PC-3 (cell line): Measurements from ENCODE around the gene GSTM3. TPM values are rescaled to one million over a fixed set of nuclear protein-coding genes. Genes with fewer than 3 reads are reported as not detected.

Experiments used
- ATAC-seq: fragments of 200-7000 bp; cut with Tn5 transposase; 2 replicates; pipeline ENCODE4 v1.9.1; 2020; ENCODE audit warnings: mild to moderate bottlenecking, moderate library complexity
- BruUV-seq: library from RNA; stranded (reverse); fragments of 400-500 nt; replicated peaks from 2 replicates; lab custom pipeline; 2021; lab: Mats Ljungman, UMichigan
- CTCF ChIA-PET: fragments of 300-600 bp; sonication (Branson Sonifier 250); formaldehyde crosslinking; loops from one replicate; lab custom pipeline; 2022; ENCODE audit warnings: antibody characterized with exemption; lab: Charles Lee
- POLR2A ChIA-PET: fragments of 300-600 bp; sonication (Branson Sonifier 250); formaldehyde crosslinking; loops from one replicate; lab custom pipeline; 2022; ENCODE audit warnings: antibody characterized with exemption; ENCODE audit not compliant: unreplicated experiment; lab: Charles Lee
- DNase-seq: peaks from one replicate; pipeline ENCODE4 v3.0.0-alpha.2; 2015
- H2AFZ ChIP-seq: fragments of 300-600 bp; sonication (generic); 2 replicates; pipeline ENCODE4 v1.6.0; 2016; ENCODE audit warnings: antibody characterized with exemption, low read length
- H3F3A ChIP-seq: fragments of 300-600 bp; sonication (generic); one replicate; pipeline ENCODE4 v1.6.0; 2017; ENCODE audit warnings: antibody characterized with exemption, low read length, control low read depth, mild to moderate bottlenecking; ENCODE audit not compliant: unreplicated experiment
- H3K27ac ChIP-seq: fragments of 300-600 bp; sonication (generic); 2 replicates; pipeline ENCODE4 v1.5.1; 2016; ENCODE audit warnings: mild to moderate bottlenecking, low read length
- H3K27me3 ChIP-seq: fragments of 300-600 bp; sonication (generic); 2 replicates; pipeline ENCODE4 v1.6.1; 2016; ENCODE audit warnings: low read length, mixed read lengths
- H3K36me3 ChIP-seq: fragments of 300-600 bp; sonication (generic); 2 replicates; pipeline ENCODE4 v1.6.1; 2016; ENCODE audit warnings: low read depth, mixed run types, low read length, mixed read lengths
- H3K4me1 ChIP-seq: fragments of 300-600 bp; sonication (generic); 2 replicates; pipeline ENCODE4 v1.5.1; 2016; ENCODE audit warnings: low read length; ENCODE audit not compliant: insufficient read depth
- H3K4me2 ChIP-seq: fragments of 300-600 bp; sonication (generic); 2 replicates; pipeline ENCODE4 v1.6.0; 2016; ENCODE audit warnings: low read length
- H3K4me3 ChIP-seq: fragments of 300-600 bp; sonication (generic); 2 replicates; pipeline ENCODE4 v1.5.1; 2016; ENCODE audit warnings: mild to moderate bottlenecking, low read length, mixed read lengths
- H3K79me2 ChIP-seq: fragments of 300-600 bp; sonication (generic); 2 replicates; pipeline ENCODE4 v1.6.1; 2017; ENCODE audit warnings: low read length, mixed read lengths
- H3K9ac ChIP-seq: fragments of 300-600 bp; sonication (generic); 2 replicates; pipeline ENCODE4 v1.6.0; 2016; ENCODE audit warnings: mild to moderate bottlenecking, low read length
- H3K9me2 ChIP-seq: fragments of 300-600 bp; sonication (generic); replicated peaks from 2 replicates; pipeline ENCODE4 v1.6.1; 2016; ENCODE audit warnings: mixed run types, low read length, mixed read lengths
- H3K9me3 ChIP-seq: fragments of 300-600 bp; sonication (generic); 2 replicates; pipeline ENCODE4 v1.6.1; 2016; ENCODE audit warnings: low read length, mixed read lengths
- H4K20me1 ChIP-seq: fragments of 300-600 bp; sonication (generic); 2 replicates; pipeline ENCODE4 v1.6.1; 2016; ENCODE audit warnings: low read length, mixed read lengths
- CTCF ChIP-seq: fragments of 300-600 bp; sonication (generic); conservative IDR thresholded peaks from 2 replicates; pipeline ENCODE4 v1.5.1; 2017; ENCODE audit warnings: antibody characterized with exemption, low read depth, mild to moderate bottlenecking, low read length
- EZH2 ChIP-seq: fragments of 300-600 bp; sonication (generic); IDR thresholded peaks from one replicate; pipeline ENCODE4 v1.6.1; 2017; ENCODE audit warnings: antibody characterized with exemption, mild to moderate bottlenecking, low read length; ENCODE audit not compliant: unreplicated experiment
- EZH2phosphoT487 ChIP-seq: fragments of 300-600 bp; sonication (generic); IDR thresholded peaks from 2 replicates; pipeline ENCODE4 v1.6.1; 2018; ENCODE audit warnings: mild to moderate bottlenecking, antibody characterized with exemption, low read length, borderline replicate concordance
- intact Hi-C: fragments of 100-400 bp; cut with micrococcal nuclease; formaldehyde crosslinking; loops from 2 replicates; pipeline ENCODE4 v1.9.0; 2023
- total RNA-seq: library from RNA; depleted of rRNA; stranded (reverse); fragments of >200 nt; gene quantifications from 2 replicates; pipeline ENCODE4 v1.2.3, GENCODE V29; 2014

Gene GSTM3
- total RNA-seq, 1 experiment from 2014 or later = 76.6 TPM

- Histone ChIP-seq H3K4me3 (no peak overlapping the region), H3K9me2 (no peaks in the 10 kb centered on the region), H3K9me3 (no peaks in the 10 kb centered on the region), H3K4me2 (no peak overlapping the region), H2AFZ (no peak overlapping the region), H3K36me3 (no peaks in the 10 kb centered on the region), H3F3A (no peaks in the 10 kb centered on the region), H3K4me1 (peaks cover 14% of the 10 kb centered on the region; the same call in 1 of the 2 replicates), H3K27ac (no peak overlapping the region), H4K20me1 (no peaks in the 10 kb centered on the region), H3K9ac (no peak overlapping the region), H3K27me3 (no peaks in the 10 kb centered on the region), H3K79me2 (no peaks in the 10 kb centered on the region)
- intact Hi-C loops = loop anchor here (1.0 kb wide), 3 partner anchors 54 to 226 kb away; no protein-coding TSS in a partner anchor
- TF ChIP-seq CTCF = no peak
- no peak for TF ChIP-seq EZH2
- TF ChIP-seq EZH2phosphoT487 = no peak
- ChIA-PET CTCF (no interaction called here), POLR2A (no interaction called here)
- ATAC-seq = no peak
- no peak for DNase-seq
- BruUV-seq = no TSS peak
These were observed 31.9 kb upstream of the GSTM3 start for GRCh38 chr1:109772658-109773202.

GRCh38 chr1:109771712-109772657 lies 31.1 kb upstream of the GSTM3 start:
- no peak overlapping the region for H3K4me3 ChIP-seq

More at GRCh38 chr1:109771712-109772657, 31.1 kb upstream of the GSTM3 start:
- intact Hi-C loops = no loop called here
- TF ChIP-seq EZH2phosphoT487 (no peak), CTCF (no peak), EZH2 (no peak)
- Histone ChIP-seq H3F3A (no peaks in the 10 kb centered on the region), H3K27ac (no peak overlapping the region), H3K9ac (no peak overlapping the region), H3K9me2 (no peaks in the 10 kb centered on the region), H3K27me3 (no peaks in the 10 kb centered on the region), H3K4me2 (no peak overlapping the region), H3K4me1 (peaks cover 14% of the 10 kb centered on the region; the same call in 1 of the 2 replicates), H4K20me1 (no peaks in the 10 kb centered on the region), H3K36me3 (no peaks in the 10 kb centered on the region), H3K79me2 (no peaks in the 10 kb centered on the region), H2AFZ (no peak overlapping the region), H3K9me3 (no peaks in the 10 kb centered on the region)
- CTCF ChIA-PET = interaction anchor here (1.1 kb wide), 1 partner anchor 226 kb away, joined by 3 read pairs; no protein-coding TSS in a partner anchor
- BruUV-seq = no TSS peak
- POLR2A ChIA-PET = no interaction called here
- no peak for ATAC-seq
- no peak for DNase-seq
